Ectodermal cell (in vitro differentiated cells): ENCODE data around the gene DNHD1.
A peak's percentile ranks its signal among the peaks of the same experiment; 100 is the strongest.

Source experiments
- H3K27ac ChIP-seq: 2 replicates; pipeline ENCODE4 v1.7.0; 2013; ENCODE audit warnings: mild to moderate bottlenecking, low read depth, low read length; ENCODE audit not compliant: insufficient read depth, poor library complexity, severe bottlenecking
- H3K27me3 ChIP-seq: 2 replicates; pipeline ENCODE4 v1.7.0; 2013; ENCODE audit warnings: mild to moderate bottlenecking, low read length; ENCODE audit not compliant: insufficient read depth, control insufficient read depth, poor library complexity, severe bottlenecking
- H3K36me3 ChIP-seq: one replicate; pipeline ENCODE4 v1.7.0; 2013; ENCODE audit warnings: low read length; ENCODE audit not compliant: control insufficient read depth, insufficient read depth
- H3K4me1 ChIP-seq: one replicate; pipeline ENCODE4 v1.7.0; 2013; ENCODE audit warnings: low read length; ENCODE audit not compliant: control insufficient read depth, insufficient read depth
- H3K4me3 ChIP-seq: 2 replicates; pipeline ENCODE4 v1.7.0; 2013; ENCODE audit warnings: low read depth, low read length, control low read depth; ENCODE audit not compliant: insufficient read depth
- H3K9me3 ChIP-seq: 2 replicates; pipeline ENCODE4 v1.7.0; 2013; ENCODE audit warnings: mild to moderate bottlenecking, low read length, moderate library complexity; ENCODE audit not compliant: control insufficient read depth
- WGBS, 2 experiments: methylation state at CpG; one replicate each; pipeline ENCODE4 v1.1.7; 2013; ENCODE audit warnings: missing lambda C conversion rate in 2 of 2; 5-methylcytosine and 5-hydroxymethylcytosine counted together

The DNHD1 gene

GRCh38 chr11:6480299-6480914, 16.7 kb upstream of the DNHD1 start:
- Histone ChIP-seq H3K4me1 (peaks cover 11% of the 10 kb centered on the region), H3K27me3 (no peaks in the 10 kb centered on the region), H3K27ac (peak overlapping the region; percentile 76), H3K9me3 (no peaks in the 10 kb centered on the region), H3K4me3 (peak overlapping the region; percentile 97), H3K36me3 (peaks cover 32% of the 10 kb centered on the region)
- WGBS, 2 experiments, result 85 to 86% methylated on average over 9 of the region's 9 CpGs

- WGBS, 2 experiments, result 0% methylated on average over 65 to 66 of the region's 66 CpGs
- Histone ChIP-seq H3K27me3 (no peaks in the 10 kb centered on the region), H3K4me1 (peaks cover 11% of the 10 kb centered on the region), H3K27ac (peak within 1 kb of the TSS; percentile 84), H3K4me3 (peak within 1 kb of the TSS; percentile 97), H3K9me3 (no peaks in the 10 kb centered on the region), H3K36me3 (peaks cover 39% of the 10 kb centered on the region)
Measured at GRCh38 chr11:6481012-6481923, 15.8 kb upstream of the DNHD1 start, which contains the start of the genes ARFIP2 and TIMM10B. TSS of gene ARFIP2 (minus strand) at chr11:6481331. CDS start at chr11:6480421, 910 bp downstream. TSS of gene TIMM10B (plus strand) at chr11:6481501. CDS start at chr11:6481517, 16 bp downstream.

GRCh38 chr11:6481924-6482275, 15.2 kb upstream of the DNHD1 start:
- no peaks in the 10 kb centered on the region for H3K27me3 ChIP-seq
- H3K4me1 ChIP-seq, result peaks cover 11% of the 10 kb centered on the region
- H3K9me3 ChIP-seq, result no peaks in the 10 kb centered on the region
- H3K36me3 ChIP-seq, result peaks cover 42% of the 10 kb centered on the region
- 30 to 31% methylated on average over 13 of the region's 13 CpGs for WGBS, 2 experiments
- peak overlapping the region; percentile 84 for H3K27ac ChIP-seq
- peak overlapping the region; percentile 97 for H3K4me3 ChIP-seq

- WGBS, 2 experiments, result 96% methylated on average over 4 of the region's 4 CpGs
- peaks cover 39% of the 10 kb centered on the region for H3K36me3 ChIP-seq
- H3K27ac ChIP-seq, result no peak overlapping the region
Measured at GRCh38 chr11:6482441-6482840, 14.6 kb upstream of the DNHD1 start.

GRCh38 chr11:6483015-6483414, 14.1 kb upstream of the DNHD1 start:
- WGBS, 2 experiments, result 93 to 96% methylated on average over 6 of the region's 6 CpGs
- no peaks in the 10 kb centered on the region for H3K9me3 ChIP-seq
- H3K4me1 ChIP-seq, result peaks cover 11% of the 10 kb centered on the region
- H3K27ac ChIP-seq, result no peak overlapping the region
- no peak overlapping the region for H3K4me3 ChIP-seq
- no peaks in the 10 kb centered on the region for H3K27me3 ChIP-seq
- peaks cover 33% of the 10 kb centered on the region for H3K36me3 ChIP-seq

More at GRCh38 chr11:6482441-6482840, 14.6 kb upstream of the DNHD1 start:
- Histone ChIP-seq H3K4me3 (peak overlapping the region; percentile 97), H3K27me3 (no peaks in the 10 kb centered on the region), H3K9me3 (no peaks in the 10 kb centered on the region), H3K4me1 (peaks cover 11% of the 10 kb centered on the region)

GRCh38 chr11:6485661-6486060, 11.4 kb upstream of the DNHD1 start:
- Histone ChIP-seq H3K4me3 (no peak overlapping the region), H3K4me1 (peaks cover 4% of the 10 kb centered on the region), H3K27me3 (no peaks in the 10 kb centered on the region), H3K27ac (no peak overlapping the region), H3K36me3 (peaks cover 25% of the 10 kb centered on the region), H3K9me3 (no peaks in the 10 kb centered on the region)
- WGBS, 2 experiments, result 89 to 95% methylated on average over 3 of the region's 3 CpGs

- H3K36me3 ChIP-seq, result peaks cover 25% of the 10 kb centered on the region
- H3K27ac ChIP-seq, result no peak overlapping the region
- H3K9me3 ChIP-seq, result no peaks in the 10 kb centered on the region
- H3K4me3 ChIP-seq, result no peak overlapping the region
- WGBS, 2 experiments, result 96% methylated on average over 3 of the region's 3 CpGs
- H3K4me1 ChIP-seq, result peaks cover 4% of the 10 kb centered on the region
- H3K27me3 ChIP-seq, result no peaks in the 10 kb centered on the region
Measured at GRCh38 chr11:6486256-6486655, 10.8 kb upstream of the DNHD1 start.

GRCh38 chr11:6486938-6487337, 10.1 kb upstream of the DNHD1 start:
- WGBS, 2 experiments, result no CpG with 5 or more reads among the region's 1 CpG
- Histone ChIP-seq H3K4me3 (no peak overlapping the region), H3K27ac (no peak overlapping the region), H3K9me3 (no peaks in the 10 kb centered on the region), H3K36me3 (peaks cover 25% of the 10 kb centered on the region), H3K4me1 (peaks cover 3% of the 10 kb centered on the region), H3K27me3 (no peaks in the 10 kb centered on the region)

GRCh38 chr11:6488342-6488741, 8.7 kb upstream of the DNHD1 start:
- Histone ChIP-seq H3K36me3 (peaks cover 20% of the 10 kb centered on the region), H3K4me3 (no peak overlapping the region), H3K9me3 (no peaks in the 10 kb centered on the region), H3K4me1 (no peaks in the 10 kb centered on the region), H3K27me3 (no peaks in the 10 kb centered on the region), H3K27ac (no peak overlapping the region)
- WGBS, 2 experiments, result 85 to 93% methylated on average over 6 of the region's 6 CpGs

GRCh38 chr11:6488821-6489220, 8.3 kb upstream of the DNHD1 start:
- Histone ChIP-seq H3K27me3 (no peaks in the 10 kb centered on the region), H3K4me3 (no peak overlapping the region), H3K9me3 (no peaks in the 10 kb centered on the region), H3K4me1 (no peaks in the 10 kb centered on the region), H3K27ac (no peak overlapping the region), H3K36me3 (peaks cover 16% of the 10 kb centered on the region)
- 97% methylated on average over 3 of the region's 3 CpGs for WGBS, 2 experiments
